Coronary artery (tissue), 2 donors: ENCODE measurements around the gene APOL1.

ENCODE experiments used
- DNase-seq: peaks from one replicate; pipeline ENCODE4 v3.0.0-alpha.2; 2017; ENCODE audit warnings: low spot score
- H3K27ac ChIP-seq, 2 donors: fragments of 200-600 bp; sonication (generic); one replicate each; pipeline ENCODE4 v1.5.1; 2016 to 2019
- H3K4me3 ChIP-seq: fragments of 200-600 bp; sonication (generic); 2 replicates; pipeline ENCODE4 v1.5.1; 2016; ENCODE audit warnings: mild to moderate bottlenecking, moderate library complexity
- TF ChIP-seq, protein P1 (sequence below): fragments of 200-600 bp; sonication (generic); IDR thresholded peaks from one replicate; pipeline ENCODE4 v1.5.1; 2019; ENCODE audit warnings: antibody characterized with exemption

The APOL1 gene

DNA sequence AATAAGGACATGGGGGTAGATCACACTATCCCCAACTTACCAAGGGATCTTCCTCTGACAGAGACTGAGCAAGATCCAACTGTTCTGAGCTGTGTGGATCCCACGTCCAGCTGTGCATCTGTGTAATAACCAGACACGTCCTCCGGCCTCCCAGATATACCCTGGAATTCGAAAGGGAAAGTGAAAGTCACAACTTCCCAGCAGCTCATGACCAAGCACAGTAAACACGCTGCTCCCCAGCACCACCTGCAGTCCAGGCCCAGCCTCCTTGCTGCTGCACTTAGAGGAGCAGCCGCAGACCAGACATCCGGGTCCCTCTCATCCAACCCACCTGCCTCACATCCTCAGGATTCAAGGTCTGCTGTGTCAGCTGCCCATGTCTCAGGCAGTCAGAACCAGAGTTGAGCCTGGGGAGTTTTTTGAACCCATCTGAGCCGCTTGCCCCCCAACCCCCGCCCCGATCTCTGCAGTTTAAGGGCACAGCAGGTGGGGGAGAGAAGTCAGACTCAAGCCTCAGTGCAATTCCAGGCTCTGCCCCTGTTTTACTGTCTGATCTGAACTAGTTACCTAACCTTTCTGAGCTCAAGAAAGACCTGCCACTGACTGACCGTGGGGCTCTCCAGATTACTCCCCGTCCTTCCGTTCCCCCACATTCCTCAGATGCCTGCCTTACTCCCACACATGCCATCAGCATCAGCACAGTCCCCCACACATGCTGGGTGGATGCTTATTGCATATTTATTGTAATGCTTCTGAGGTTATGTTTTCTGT, 13.3 kb upstream of the APOL1 start, which contains the start of gene APOL2:
APOL2 (minus strand) TSS at position 127 of the 771 bp plus-strand sequence. CDS start 6,365 bp downstream, outside the sequence.
- DNase-seq: peak; percentile 91
- TF ChIP-seq, protein P1, sequence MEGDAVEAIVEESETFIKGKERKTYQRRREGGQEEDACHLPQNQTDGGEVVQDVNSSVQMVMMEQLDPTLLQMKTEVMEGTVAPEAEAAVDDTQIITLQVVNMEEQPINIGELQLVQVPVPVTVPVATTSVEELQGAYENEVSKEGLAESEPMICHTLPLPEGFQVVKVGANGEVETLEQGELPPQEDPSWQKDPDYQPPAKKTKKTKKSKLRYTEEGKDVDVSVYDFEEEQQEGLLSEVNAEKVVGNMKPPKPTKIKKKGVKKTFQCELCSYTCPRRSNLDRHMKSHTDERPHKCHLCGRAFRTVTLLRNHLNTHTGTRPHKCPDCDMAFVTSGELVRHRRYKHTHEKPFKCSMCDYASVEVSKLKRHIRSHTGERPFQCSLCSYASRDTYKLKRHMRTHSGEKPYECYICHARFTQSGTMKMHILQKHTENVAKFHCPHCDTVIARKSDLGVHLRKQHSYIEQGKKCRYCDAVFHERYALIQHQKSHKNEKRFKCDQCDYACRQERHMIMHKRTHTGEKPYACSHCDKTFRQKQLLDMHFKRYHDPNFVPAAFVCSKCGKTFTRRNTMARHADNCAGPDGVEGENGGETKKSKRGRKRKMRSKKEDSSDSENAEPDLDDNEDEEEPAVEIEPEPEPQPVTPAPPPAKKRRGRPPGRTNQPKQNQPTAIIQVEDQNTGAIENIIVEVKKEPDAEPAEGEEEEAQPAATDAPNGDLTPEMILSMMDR: peak; percentile 52
- Histone ChIP-seq H3K27ac (peak within 1 kb of the TSS; percentile 83 to 97), H3K4me3 (peak within 1 kb of the TSS; percentile 88)

DNA sequence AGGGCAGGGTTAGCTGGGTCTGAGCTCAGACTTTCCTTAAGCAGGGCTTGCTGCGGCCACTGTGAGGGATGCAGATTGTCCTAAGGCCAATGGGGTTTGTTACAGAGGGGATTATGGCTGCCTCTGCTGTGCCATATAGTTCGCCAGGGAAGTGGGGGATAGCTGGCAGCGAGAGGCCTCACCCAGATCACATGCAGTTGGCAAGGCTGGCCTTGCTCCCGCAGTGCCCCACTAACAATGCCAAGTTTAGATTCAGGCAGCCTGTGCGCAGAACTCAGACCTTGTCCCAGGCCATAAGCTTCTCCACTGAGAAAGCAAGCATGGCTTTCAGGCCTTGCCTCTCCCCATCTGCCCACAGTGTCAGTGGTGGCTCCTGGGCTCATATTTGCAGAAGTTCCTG, 8.9 kb upstream of the APOL1 start:
- peak overlapping the region; percentile 3 to 83 for H3K27ac ChIP-seq
- TF ChIP-seq, protein P1: no peak
- H3K4me3 ChIP-seq: no peak overlapping the region
- DNase-seq: peak; percentile 67

DNA sequence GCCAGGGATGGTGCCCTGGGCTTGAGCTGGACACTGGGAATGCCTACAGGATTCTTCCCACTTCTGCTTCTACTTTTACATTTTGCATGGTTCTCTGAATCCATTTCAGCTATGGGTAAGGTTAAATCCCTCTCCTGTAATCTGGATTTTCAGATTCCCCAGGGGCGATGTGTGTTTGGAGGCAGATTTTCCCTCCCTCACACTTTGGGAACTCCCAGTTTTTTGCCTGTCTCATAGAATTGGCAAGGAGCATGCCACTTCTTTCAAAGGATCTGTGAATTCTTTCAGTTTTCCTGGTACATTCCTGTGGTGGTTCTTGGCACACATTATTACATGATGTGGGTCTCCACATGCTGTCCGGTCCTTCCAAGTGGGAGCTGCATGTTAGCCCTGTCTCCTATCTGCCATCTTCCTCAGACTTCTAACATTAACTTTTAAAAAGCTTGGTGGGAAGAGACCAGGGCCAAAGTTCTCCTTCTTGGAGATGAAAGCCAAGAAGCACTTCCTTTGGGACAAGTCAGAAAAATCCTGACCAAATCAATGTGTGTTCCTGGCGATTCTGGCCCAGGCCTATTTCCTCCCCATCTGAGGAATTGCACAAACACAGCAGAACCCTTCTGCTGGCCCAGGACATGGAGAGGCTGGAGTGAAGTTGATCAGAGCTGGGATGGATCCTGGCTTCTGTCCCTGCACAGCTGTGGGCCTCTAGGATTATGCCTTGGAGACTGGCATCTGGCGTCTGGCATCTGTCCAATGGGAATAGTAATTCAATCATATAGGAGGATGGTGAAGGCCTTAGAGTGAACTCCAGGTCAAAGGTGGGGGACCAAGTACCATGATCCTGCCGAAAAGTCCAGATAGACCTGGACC, 8.2 kb upstream of the APOL1 start:
- TF ChIP-seq, protein P1: no peak
- DNase-seq: peak; percentile 74
- Histone ChIP-seq H3K27ac (peak overlapping the region; percentile 39 to 83), H3K4me3 (no peak overlapping the region)

DNA sequence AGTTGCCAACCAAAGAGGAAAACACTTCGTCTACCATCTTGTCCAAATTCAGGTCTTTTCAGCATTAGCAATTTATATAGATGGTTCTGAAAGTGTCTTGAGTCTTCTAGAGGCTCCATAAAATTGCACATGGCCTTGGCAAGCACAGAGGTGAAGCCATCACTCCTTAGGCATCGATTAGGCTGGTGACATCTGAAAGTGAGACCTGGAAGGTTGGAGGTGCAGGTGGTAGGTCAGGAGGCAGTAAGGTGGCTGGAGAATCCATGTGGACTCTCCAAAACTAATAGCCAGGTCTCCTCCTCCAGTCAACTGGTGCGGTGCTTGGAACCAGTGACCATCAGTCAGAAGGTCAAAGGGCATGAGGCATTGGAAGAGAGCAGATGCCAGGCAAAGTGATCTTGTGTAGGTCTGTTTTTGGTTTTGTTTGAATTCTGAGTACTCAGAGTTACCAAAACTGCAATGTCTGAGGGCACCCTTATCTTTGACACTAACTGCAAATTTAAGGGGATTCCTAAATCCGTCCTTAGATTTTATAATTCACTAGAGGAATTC, 7.1 kb upstream of the APOL1 start:
- no peak for DNase-seq
- Histone ChIP-seq H3K27ac (no peak overlapping the region), H3K4me3 (no peak overlapping the region)
- TF ChIP-seq, protein P1: no peak

DNA sequence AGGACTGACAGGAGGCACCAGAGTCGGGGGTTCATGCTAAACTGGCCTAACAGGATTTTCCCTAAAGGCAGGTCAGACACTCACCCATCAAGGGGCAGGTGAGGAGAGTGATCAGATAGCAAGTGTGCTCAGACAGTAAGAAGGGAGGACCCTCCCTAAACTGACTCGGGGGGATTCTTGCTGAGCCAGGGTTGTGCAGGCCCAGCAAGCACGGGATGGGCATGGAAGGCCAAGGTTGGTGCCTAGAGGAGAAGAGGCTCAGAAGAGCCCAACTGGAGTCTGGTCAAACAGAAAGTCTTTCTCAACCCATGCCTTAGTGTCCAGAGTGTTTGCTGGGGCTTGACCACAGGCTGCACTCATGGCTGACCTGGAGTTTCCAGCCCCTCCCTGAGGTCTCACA, 6.2 kb upstream of the APOL1 start:
- no peak overlapping the region for H3K4me3 ChIP-seq
- H3K27ac ChIP-seq: no peak overlapping the region
- DNase-seq: no peak
- TF ChIP-seq, protein P1: no peak

DNA sequence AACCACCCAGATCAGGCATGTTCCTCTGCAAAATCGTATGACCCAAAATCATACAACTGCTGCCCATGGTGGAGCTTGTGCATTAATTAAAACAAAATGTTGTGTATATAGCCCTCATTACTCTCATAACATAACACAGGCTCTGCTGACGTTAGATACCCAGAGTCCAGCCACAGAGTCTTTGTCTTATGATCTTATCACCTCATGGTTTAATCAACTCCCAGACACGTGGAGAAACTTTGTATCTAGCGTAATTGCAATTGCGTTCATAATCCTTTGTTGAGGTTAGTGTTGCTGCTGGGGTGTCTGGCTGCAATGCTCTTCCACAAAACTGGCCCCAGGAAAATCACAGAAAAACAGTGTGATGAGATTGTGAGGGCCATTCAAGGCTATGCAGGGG, 5.0 kb upstream of the APOL1 start:
- no peak overlapping the region for H3K4me3 ChIP-seq
- H3K27ac ChIP-seq: no peak overlapping the region
- DNase-seq: peak; percentile 52
- TF ChIP-seq, protein P1: no peak
